Activated CD4-positive, alpha-beta T cell treated with anti-CD3 and anti-CD28 coated beads for 48 hours (primary cell): Measurements from ENCODE around the gene IL25.

Source experiments
- DNase-seq: peaks from one replicate; pipeline ENCODE4 v3.0.0-alpha.2; 2020

The IL25 gene

DNA sequence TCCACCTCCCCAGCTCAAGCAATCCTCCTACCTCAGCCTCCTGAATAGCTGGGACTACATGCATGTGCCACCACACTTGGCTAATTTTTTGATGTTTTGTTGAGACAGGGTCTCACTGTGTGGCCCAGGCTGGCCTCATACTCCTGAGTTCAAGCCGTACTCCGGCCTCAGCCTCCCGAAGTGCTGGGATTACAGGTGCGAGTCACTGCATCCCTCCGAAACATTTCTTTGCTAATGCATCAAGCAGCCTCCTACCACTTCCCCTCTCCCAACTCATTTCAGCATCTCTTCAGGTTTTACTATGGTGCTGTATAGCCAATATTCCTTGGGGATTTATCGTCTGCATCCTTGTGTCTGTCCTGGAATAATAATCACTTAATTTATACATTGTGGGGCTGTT lies 17.6 kb upstream of the IL25 start:
- DNase-seq = no peak

DNA sequence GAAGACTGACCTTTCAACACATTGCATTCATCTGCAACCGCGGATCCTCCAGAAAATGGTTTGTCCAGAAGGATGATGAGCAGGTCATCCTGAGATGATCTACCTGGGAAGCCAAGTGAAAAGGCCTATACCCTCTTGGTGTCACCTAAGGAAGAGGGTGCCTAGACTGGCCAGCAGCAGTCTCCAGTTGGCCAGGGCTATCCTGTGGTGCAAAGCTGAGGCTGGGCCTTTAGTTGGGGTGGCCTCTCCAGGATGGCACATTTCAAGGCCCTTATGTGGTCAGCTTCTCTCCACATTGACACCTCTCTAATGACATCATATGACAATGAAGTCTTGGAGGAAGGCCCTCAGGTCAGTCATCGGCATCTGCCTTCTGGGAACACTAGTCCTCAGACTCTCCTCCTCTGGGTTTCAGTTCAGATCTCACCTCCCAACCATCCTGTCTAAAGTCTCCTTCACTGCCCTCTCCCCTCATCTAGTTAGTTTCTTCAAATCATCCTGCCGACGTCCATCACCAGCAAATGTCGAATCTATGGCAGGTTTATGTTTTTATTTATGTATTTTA lies 16.7 kb upstream of the IL25 start:
- DNase-seq = no peak

DNA sequence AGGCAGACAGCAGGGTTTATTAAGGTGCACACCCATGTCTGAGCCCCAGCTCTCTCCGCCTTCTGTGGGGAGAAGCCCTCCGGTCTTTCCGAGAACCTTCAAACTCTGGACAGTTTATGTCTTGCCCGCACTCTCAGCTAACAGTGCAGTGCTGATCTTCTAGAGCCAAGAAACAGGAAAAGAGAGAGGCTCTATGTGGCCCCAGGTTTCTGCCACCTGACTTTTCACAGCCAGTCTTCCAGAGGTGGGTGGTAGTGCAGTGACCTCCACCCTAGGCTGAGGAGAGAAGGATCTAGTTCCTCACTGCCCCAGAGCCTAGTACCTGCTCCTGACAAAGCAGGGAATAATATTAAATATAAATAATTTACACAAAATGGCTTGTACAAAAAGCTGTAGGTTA lies 15.9 kb upstream of the IL25 start:
- no peak for DNase-seq

GRCh38 chr14:23357261-23357660 lies 15.3 kb upstream of the IL25 start:
- no peak for DNase-seq

DNA sequence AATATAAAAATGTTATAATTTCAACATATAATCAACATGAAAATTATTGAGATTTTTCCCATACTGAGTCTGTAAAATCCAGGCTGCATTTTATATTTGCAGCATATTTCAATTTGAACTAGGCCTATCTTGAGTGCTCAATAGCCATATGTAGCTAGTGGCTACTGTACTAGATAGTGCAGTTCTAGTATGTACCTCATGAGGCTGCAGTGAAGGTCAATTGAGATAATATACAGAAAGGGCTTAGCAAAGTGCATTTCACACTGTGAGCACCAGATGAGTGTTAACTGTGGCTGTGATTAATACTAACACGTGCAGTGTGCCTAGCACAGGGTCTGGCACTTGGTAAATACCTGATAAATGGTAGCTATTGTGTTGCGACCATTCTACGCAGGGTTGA lies 14.6 kb upstream of the IL25 start:
- no peak for DNase-seq

GRCh38 chr14:23358553-23359166 lies 13.9 kb upstream of the IL25 start:
- DNase-seq = no peak

DNA sequence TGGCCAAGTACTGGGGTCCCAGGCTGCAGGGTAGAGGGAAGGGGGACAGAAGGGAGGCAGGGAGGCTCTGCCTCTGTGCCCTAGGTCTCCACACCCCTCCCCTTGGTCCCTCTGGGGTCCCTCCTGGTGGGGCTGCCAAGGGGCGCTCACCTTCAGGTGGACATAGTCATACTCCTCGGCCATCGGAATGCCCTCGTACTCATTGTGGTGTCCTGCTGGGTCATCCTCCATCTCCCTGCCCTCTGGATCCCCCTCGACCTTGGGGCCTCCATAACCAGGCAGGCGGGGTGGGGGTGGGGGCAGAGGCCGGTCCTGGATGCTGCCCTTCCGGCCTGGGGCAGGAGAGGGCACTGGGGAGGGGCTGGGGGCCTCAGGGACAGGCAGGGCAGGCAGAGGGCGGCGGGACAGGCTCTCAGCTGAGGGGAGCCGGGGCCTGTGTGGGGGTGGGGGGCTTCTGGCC lies 13.4 kb upstream of the IL25 start:
- no peak for DNase-seq

DNA sequence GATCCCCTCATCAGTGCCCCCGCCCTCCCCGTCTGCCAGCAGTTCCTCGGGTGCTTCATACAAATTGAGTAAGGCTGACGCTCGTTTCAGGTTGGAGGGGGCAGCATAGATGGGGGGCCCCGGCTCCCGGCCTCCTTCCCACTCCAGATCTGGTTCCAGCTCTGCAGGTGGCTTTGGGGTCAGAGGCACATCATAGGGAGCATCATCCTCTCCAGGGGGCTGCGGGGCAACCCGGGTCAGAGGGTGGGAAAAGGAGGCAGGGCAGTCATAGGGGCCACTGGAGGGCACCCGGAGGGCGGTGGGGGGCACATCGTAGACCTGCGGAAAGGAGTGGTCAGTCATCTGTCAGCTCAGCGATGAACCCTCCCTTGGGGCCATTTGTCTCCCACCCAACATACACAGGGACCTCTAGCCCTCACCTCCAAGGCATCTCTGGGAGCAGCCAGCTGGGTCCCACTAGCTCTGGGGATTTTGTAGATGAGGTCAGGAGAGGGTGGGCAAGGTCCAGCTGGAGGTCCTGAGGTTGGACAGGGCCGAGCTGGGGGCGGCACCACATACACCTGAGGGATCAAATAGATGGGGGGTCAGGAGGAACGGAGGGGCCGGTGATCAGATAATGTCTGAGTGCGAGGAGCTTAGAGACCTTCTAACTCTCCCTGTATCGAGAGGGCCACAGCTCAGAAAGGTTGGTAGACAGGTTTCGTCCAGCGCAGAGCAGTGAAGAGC lies 12.7 kb upstream of the IL25 start:
- no peak for DNase-seq

- DNase-seq = no peak
Measured at GRCh38 chr14:23360496-23360895, 12.1 kb upstream of the IL25 start.

DNA sequence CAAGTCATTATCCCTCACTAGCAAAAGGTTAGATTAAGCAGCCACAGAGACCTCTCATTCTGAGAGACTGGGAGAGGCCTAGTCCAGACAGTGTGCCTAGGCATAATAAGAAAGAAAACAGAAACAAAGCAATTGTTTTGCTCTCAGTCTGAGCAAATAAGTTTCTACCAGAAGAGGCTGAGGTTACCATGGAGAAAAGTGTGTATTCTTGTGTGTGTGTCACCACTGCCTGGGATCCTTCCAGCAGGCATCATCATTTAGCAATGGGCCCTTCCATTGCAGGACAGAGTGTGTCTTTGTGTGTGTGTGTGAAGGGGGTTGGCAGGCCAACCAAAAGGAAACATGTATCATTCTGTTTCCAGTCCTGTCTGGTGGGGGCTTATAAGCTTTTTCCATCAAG lies 11.3 kb upstream of the IL25 start:
- DNase-seq = no peak

DNA sequence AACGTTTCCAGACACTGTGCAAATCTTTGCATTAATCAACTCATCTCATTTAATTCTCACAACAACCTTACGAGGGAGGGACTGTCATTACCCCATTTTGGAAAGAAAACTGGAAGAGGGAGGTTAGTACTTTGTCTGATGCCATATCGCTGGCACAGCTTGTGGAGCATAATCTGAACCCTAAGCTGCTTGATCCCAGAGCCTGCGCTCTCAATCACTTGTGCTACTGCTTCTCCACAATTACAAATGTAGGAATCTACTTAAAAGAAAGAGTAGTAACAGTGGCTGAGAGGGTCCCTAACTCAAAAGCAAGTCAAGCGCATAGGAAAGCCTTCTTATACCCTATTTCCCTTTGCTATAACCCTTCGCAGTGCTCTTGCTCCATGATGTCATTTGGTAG lies 10.8 kb upstream of the IL25 start:
- DNase-seq = no peak

DNA sequence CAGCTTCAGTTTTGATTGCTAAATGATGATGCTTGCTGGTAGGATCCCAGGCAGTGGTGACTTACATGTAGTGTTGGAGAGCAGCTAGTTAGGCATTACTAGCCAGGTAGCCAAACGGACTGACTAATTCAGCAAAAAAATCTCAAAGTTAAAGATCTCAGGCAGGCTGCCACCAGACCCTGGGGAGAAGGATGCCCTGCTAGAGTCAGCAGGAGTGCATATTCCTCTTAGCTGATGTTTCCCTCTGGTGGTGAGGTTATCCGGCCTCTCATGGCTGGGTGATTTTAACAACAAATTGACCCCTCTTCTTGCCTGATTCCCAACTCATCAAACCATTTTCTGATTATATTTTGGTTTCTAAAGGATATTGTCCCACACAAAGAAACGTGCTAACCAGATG lies 10.4 kb upstream of the IL25 start:
- DNase-seq = no peak

DNA sequence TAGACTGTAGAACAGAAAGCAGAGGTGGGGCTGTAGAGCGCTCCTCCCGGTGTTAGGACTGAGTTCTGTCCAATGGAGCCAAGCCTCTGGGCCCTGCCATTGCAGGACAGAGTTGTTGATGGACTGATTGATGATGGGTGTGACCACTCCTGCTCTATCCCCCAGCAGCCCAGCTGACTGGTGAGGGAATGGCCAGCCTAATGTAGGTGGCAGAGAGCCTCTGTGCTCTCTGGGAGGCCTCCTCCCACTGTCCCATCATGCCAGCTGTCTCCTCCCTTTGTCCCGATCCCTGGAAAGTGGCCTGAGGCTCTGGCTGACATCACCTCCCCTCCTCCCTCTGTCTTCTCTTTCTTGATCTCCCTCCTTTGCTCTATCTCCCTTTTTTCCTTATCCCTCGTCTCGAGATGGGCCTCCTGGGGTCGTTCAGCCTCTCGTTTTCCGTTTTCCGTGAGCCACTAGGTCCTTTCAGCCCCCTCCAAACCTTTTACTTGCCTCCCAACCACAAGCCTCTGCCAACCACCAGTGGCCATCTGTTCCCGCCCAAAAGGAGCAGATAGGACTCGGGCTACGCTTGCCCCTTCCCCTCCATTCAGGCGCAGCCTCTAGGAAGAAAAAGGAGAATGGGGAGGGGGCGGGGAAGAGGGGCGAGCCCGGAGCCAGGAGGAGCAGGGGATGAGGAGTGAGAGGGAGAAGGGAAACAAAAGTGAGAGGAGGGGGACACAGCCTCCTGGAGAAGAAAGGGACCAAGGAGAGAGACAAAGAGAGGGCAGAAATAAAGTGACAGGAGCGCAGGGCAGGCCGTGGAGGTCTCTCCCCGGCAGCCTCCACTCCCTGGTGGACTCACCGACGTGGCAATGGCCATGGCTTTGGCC lies 8.2 kb upstream of the IL25 start:
- no peak for DNase-seq

- DNase-seq = no peak
Measured at GRCh38 chr14:23365036-23365731, 7.4 kb upstream of the IL25 start, which contains the start of gene EFS. Gene EFS (minus strand): TSS chr14:23365172. CDS start chr14:23365025, 147 bp downstream.

DNA sequence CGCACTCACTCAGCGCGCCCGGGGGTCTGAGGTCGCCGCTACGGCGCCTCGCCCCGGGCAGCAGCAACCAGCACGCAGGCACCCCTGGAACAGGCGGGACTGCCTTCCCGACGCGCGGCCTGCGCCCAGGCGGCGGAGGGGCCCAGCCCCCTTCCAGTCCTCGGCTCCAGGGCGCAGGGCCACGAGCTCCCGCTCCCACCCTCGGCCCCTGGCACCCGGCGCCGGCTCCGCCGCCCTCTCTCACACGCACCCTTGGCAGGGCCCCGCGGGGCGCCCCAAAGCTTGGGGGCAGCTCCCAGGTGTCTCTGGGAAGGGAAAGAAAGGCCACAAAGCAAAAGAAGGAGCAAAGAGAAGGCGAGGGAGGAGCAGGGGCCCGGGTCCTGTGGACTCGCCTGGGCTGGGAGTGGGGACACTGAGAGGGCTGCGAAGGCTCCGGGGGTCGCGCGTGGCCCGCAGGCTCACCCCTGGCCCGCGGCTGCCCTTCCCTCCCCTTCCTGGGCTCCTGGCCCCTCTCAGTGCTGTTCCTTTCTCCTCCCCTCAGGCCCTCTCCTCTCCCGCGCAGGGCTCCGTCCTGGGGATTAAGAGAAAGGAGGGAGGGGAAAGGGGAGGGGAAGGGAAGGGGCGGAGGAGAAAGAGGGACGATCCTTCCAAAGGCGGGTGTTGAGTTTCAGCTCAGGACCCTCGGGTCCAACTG lies 6.7 kb upstream of the IL25 start:
- no peak for DNase-seq

DNA sequence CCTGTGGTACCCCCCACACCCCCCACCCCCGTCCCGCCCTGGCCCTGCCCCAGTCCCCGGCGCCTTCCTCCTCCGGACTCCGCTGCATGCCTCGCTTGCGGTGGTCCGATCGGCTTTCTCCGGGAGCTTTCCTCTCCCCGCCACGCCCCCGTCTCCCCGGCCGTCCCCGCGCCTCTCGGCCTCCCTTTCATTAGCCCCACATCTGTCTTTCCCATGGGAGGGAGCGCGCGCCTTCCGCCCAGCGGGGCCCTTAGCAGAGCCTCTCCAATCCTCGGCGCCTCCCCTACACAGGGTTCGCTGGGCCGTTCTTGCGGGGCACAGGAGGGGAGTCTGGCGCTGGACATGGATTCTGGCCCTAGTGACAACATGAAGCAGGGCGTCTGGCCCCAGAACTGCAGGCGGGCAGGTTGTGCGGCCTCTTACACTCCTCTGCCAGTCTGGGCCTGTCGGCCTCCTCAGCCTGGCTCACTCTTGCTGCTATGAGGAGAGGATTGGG lies 6.1 kb upstream of the IL25 start:
- no peak for DNase-seq

DNA sequence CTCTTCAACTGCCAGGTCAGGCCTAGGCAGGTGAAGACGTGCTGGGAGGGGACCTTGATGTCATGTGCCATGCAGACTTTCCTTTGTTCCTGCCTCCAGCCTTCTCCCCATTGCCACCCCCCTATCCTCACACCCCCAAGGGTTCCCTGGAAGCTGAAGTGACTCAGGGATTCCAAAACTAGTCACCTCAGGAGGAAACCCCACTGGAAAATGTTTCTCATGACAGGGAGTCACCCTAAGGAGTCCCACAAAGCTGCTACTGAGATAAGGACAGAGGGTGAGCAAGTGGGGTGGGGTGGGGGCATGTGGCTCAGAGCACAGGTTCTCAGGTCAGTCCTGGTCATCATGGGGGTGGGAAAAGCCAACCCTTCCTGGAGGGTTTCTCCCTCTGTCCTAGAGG lies 2.4 kb upstream of the IL25 start:
- DNase-seq = no peak

DNA sequence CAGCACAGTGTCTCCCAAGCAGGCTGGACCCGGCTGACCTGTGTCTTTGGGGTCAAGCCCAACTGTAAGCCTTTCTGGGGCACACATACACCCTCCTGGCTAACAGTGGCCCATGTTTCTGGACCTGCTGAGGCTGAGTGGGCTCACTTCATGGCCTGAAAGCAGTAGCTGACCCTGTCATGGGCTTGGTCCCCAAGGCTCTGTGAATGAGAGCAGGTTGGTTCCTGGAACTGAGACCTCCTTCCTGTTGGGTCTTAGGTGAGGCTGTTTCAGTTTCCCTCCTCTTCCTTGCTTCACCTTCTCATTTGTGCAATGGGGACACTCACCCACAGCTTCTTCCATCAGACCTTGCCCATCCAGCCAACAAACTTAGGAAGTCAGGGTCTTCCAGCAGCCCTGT lies 744 bp upstream of the IL25 start:
- DNase-seq = no peak

GRCh38 chr14:23373041-23373440 lies 432 bp downstream of the IL25 start:
- no peak for DNase-seq

DNA sequence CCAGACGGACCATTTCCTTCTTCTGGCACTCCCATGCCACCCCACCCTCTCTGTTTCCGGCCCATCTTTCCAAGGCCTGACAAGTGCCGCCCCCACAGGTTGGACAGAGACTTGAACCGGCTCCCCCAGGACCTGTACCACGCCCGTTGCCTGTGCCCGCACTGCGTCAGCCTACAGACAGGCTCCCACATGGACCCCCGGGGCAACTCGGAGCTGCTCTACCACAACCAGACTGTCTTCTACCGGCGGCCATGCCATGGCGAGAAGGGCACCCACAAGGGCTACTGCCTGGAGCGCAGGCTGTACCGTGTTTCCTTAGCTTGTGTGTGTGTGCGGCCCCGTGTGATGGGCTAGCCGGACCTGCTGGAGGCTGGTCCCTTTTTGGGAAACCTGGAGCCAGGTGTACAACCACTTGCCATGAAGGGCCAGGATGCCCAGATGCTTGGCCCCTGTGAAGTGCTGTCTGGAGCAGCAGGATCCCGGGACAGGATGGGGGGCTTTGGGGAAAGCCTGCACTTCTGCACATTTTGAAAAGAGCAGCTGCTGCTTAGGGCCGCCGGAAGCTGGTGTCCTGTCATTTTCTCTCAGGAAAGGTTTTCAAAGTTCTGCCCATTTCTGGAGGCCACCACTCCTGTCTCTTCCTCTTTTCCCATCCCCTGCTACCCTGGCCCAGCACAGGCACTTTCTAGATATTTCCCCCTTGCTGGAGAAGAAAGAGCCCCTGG lies 3.1 kb downstream of the IL25 start:
- DNase-seq = no peak

DNA sequence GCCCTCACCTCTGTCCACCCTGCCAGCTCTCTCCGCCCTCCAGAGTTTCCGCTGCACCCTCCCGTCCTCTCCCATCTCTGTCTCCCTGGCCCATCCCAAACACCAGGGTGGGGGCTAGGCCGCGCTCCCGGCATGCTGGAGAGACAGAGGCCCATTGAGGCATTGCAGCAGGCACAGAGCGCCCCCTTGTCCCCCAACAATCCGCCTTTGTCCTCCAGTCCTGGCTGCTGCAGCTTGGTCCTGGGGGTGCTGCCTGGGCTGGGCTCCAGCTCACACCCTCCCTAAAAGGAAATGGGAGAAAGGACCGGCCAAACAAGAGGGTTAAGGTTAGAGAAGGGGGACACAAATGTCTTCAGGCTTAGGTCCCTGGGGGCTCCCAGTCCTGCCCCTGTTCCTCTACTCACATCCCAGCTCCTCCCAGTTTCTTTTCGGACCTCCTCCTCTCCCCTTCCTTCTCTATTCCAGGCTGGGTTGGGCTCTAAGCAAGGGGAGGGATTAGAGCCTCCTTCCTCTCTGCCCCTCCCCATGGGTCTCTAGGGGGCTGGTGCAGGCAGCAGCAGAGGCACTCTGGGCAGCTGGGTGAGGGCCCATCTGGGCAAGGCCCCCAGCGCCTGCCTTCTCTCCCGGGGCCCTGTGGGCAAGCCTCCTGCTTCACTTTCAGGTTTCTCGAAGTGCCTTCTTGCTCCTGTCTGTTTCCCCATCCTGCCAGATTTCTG lies 4.0 kb downstream of the IL25 start, which contains the start of gene CMTM5:
CMTM5 (plus strand) TSS at position 565 of the 716 bp plus-strand sequence. CDS start 206 bp downstream, outside the sequence.
- DNase-seq = no peak
